K562 (cell line): Measurements from ENCODE around the gene CCDC82. TPM values are rescaled to one million over a fixed set of nuclear protein-coding genes. Genes with fewer than 3 reads are reported as not detected.

Experiments used
- ARID1B ChIP-seq: fragments of 450-650 bp; IDR thresholded peaks from 2 replicates; pipeline ENCODE4 v1.6.1; 2016; ENCODE audit warnings: antibody characterized with exemption, mild to moderate bottlenecking, inconsistent platforms
- CREB1 ChIP-seq, 2 experiments: sonication (generic) in 1 of 2; formaldehyde crosslinking in 1 of 2; IDR thresholded peaks; 2 replicates each; pipeline versions ENCODE4 v1.6.1 to v1.8.0; 2012 to 2022; ENCODE audit warnings: inconsistent platforms in 1 of 2, mild to moderate bottlenecking in 1 of 2, missing genetic modification reagents in 1 of 2, moderate library complexity in 1 of 2
- DPF2 ChIP-seq: fragments of 450-650 bp; IDR thresholded peaks from 2 replicates; pipeline ENCODE4 v1.6.1; 2016
- E2F4 ChIP-seq: sonication (generic); formaldehyde crosslinking; IDR thresholded peaks from 2 replicates; pipeline ENCODE4 v1.8.0; 2022; ENCODE audit warnings: mild to moderate bottlenecking, low read depth, missing genetic modification reagents
- FOXM1 ChIP-seq, 2 experiments: fragments of 450-650 bp in 1 of 2; sonication (generic) in 1 of 2; formaldehyde crosslinking in 1 of 2; IDR thresholded peaks; 2 replicates each; pipeline versions ENCODE4 v1.6.1 to v1.9.0; 2017 to 2022; ENCODE audit warnings: low read depth in 2 of 2, mild to moderate bottlenecking in 2 of 2, missing genetic modification reagents in 1 of 2, moderate library complexity in 1 of 2
- GATAD2B ChIP-seq: fragments of 450-650 bp; IDR thresholded peaks from 2 replicates; pipeline ENCODE4 v1.6.1; 2017; ENCODE audit warnings: mild to moderate bottlenecking, borderline replicate concordance
- HNRNPH1 ChIP-seq: fragments of 200-400 bp; formaldehyde crosslinking; optimal IDR thresholded peaks from 2 replicates; pipeline ENCODE3; 2017; ENCODE audit warnings: low read depth, mild to moderate bottlenecking, low read length, moderate library complexity
- L3MBTL2 ChIP-seq: fragments of 450-650 bp; IDR thresholded peaks from 2 replicates; pipeline ENCODE4 v1.6.1; 2016; ENCODE audit warnings: mild to moderate bottlenecking, moderate library complexity
- NR2C2 ChIP-seq, 2 experiments: fragments of 200-800 bp in 1 of 2; sonication (Bioruptor generic) in 1 of 2; sonication (generic) in 1 of 2; formaldehyde crosslinking in 1 of 2; IDR thresholded peaks; 2 replicates each; pipeline versions ENCODE4 v1.6.1 to v1.8.0; 2016 to 2022; ENCODE audit warnings: mild to moderate bottlenecking in 1 of 2, missing compliant biosample characterization in 1 of 2, missing genetic modification characterization in 1 of 2, missing genetic modification reagents in 1 of 2
- SMAD2 ChIP-seq: fragments of 150-350 bp; IDR thresholded peaks from 2 replicates; pipeline ENCODE4 v1.6.1; 2014; ENCODE audit warnings: low read depth, mild to moderate bottlenecking, low read length
- TCF3 ChIP-seq: sonication (generic); formaldehyde crosslinking; IDR thresholded peaks from 2 replicates; pipeline ENCODE4 v1.4.0; 2020; ENCODE audit warnings: mild to moderate bottlenecking, missing genetic modification reagents
- ZBTB5 ChIP-seq: fragments of 450-650 bp; IDR thresholded peaks from 2 replicates; pipeline ENCODE4 v1.6.1; 2017; ENCODE audit warnings: antibody characterized with exemption
- ZNF79 ChIP-seq: fragments of 250-450 bp; sonication (Bioruptor Pico); IDR thresholded peaks from 2 replicates; pipeline ENCODE4 v1.4.0; 2020; ENCODE audit warnings: low read depth, mild to moderate bottlenecking, moderate library complexity
- ZSCAN32 ChIP-seq: fragments of 450-650 bp; formaldehyde crosslinking; IDR thresholded peaks from 2 replicates; pipeline ENCODE4 v1.4.0; 2020; ENCODE audit warnings: mild to moderate bottlenecking, moderate library complexity
- polyA plus RNA-seq, 8 experiments: library from polyadenylated mRNA; depleted of rRNA in 4 of 8; stranded (reverse) in 5 of 8; unstranded in 3 of 8; fragments of >200 nt; fragmentation: Nextera tagmentation in 2 of 8; fragmentation: Illumina TruSeq in 1 of 8; extraction: Ambion mirVana in 2 of 8; extraction: Trizol in 1 of 8; gene quantifications; 2 replicates each; pipeline versions ENCODE4 v1.2.1 to v1.2.3, GENCODE V29; 2011 to 2014; ENCODE audit warnings: inconsistent platforms in 1 of 8, missing spikeins in 1 of 8
- total RNA-seq, 7 experiments: library from RNA; depleted of rRNA in 6 of 7; stranded (reverse); fragments of >200 nt in 6 of 7; fragmentation: Illumina TruSeq in 2 of 7; extraction: Trizol in 2 of 7; gene quantifications; 2 replicates each; pipeline versions ENCODE4 v1.2.1 to v1.2.3, GENCODE V29; 2011 to 2021; ENCODE audit warnings: low replicate concordance in 1 of 7
- TF ChIP-seq, protein P1 (sequence below): sonication (generic); formaldehyde crosslinking; IDR thresholded peaks from 2 replicates; pipeline ENCODE4 v1.8.0; 2022; ENCODE audit warnings: mild to moderate bottlenecking, missing genetic modification reagents

Gene CCDC82
- total and polyA plus RNA-seq, 9 of the 15 experiments (the other 6 are each of a cell fraction or from before 2014, with no cell fraction given) = 12.5 to 51.3 (median 24.5) TPM

GRCh38 chr11:96309643-96310017 lies 80.1 kb downstream of the CCDC82 start (continued):
- TF ChIP-seq ZBTB5 (no peak), HNRNPH1 (no peak), ARID1B (peak; percentile 64), GATAD2B (no peak), L3MBTL2 (no peak), DPF2 (peak; percentile 57), ZNF79 (CRISPR knock-in tag) (no peak), SMAD2 (no peak), NR2C2 (CRISPR knock-in tag; IDR thresholded peaks at IDR 0.05) (no peak), NR2C2 (tag; IDR thresholded peaks at IDR 0.05) (no peak), FOXM1 (IDR thresholded peaks at IDR 0.05; ENCODE audit: low read depth) (no peak), FOXM1 (CRISPR knock-in tag; IDR thresholded peaks at IDR 0.05; ENCODE audit: low read depth) (no peak), TCF3 (CRISPR knock-in tag) (peak; percentile 49; the same call in 1 of the 2 replicates), CREB1 (IDR thresholded peaks at IDR 0.05) (peak; percentile 23; the same call in 1 of the 2 replicates), CREB1 (CRISPR knock-in tag; IDR thresholded peaks at IDR 0.05) (no peak), E2F4 (CRISPR knock-in tag) (no peak), ZSCAN32 (CRISPR knock-in tag) (no peak)
- TF ChIP-seq, protein P1, sequence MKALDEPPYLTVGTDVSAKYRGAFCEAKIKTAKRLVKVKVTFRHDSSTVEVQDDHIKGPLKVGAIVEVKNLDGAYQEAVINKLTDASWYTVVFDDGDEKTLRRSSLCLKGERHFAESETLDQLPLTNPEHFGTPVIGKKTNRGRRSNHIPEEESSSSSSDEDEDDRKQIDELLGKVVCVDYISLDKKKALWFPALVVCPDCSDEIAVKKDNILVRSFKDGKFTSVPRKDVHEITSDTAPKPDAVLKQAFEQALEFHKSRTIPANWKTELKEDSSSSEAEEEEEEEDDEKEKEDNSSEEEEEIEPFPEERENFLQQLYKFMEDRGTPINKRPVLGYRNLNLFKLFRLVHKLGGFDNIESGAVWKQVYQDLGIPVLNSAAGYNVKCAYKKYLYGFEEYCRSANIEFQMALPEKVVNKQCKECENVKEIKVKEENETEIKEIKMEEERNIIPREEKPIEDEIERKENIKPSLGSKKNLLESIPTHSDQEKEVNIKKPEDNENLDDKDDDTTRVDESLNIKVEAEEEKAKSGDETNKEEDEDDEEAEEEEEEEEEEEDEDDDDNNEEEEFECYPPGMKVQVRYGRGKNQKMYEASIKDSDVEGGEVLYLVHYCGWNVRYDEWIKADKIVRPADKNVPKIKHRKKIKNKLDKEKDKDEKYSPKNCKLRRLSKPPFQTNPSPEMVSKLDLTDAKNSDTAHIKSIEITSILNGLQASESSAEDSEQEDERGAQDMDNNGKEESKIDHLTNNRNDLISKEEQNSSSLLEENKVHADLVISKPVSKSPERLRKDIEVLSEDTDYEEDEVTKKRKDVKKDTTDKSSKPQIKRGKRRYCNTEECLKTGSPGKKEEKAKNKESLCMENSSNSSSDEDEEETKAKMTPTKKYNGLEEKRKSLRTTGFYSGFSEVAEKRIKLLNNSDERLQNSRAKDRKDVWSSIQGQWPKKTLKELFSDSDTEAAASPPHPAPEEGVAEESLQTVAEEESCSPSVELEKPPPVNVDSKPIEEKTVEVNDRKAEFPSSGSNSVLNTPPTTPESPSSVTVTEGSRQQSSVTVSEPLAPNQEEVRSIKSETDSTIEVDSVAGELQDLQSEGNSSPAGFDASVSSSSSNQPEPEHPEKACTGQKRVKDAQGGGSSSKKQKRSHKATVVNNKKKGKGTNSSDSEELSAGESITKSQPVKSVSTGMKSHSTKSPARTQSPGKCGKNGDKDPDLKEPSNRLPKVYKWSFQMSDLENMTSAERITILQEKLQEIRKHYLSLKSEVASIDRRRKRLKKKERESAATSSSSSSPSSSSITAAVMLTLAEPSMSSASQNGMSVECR (CRISPR knock-in tag) = no peak
